HEK293 (cell line): ENCODE results near the gene ANO6.

Experiments used
- YY1 ChIP-seq: fragments of 450-650 bp; formaldehyde crosslinking; IDR thresholded peaks from 2 replicates; pipeline ENCODE4 v1.5.1; 2018; ENCODE audit warnings: missing biosample characterization, missing genetic modification characterization
- ZBTB7A ChIP-seq: fragments of 450-650 bp; formaldehyde crosslinking; IDR thresholded peaks from 2 replicates; pipeline ENCODE4 v1.5.1; 2016; ENCODE audit warnings: low read depth, missing biosample characterization, missing genetic modification characterization
- ZNF335 ChIP-seq: fragments of 450-650 bp; formaldehyde crosslinking; conservative IDR thresholded peaks from 2 replicates; pipeline ENCODE4 v1.5.1; 2016; ENCODE audit warnings: missing biosample characterization, missing genetic modification characterization
- TF ChIP-seq, protein P1 (sequence below): fragments of 450-650 bp; formaldehyde crosslinking; IDR thresholded peaks from 2 replicates; pipeline ENCODE4 v1.5.1; 2016; ENCODE audit warnings: missing biosample characterization, missing genetic modification characterization

DNA sequence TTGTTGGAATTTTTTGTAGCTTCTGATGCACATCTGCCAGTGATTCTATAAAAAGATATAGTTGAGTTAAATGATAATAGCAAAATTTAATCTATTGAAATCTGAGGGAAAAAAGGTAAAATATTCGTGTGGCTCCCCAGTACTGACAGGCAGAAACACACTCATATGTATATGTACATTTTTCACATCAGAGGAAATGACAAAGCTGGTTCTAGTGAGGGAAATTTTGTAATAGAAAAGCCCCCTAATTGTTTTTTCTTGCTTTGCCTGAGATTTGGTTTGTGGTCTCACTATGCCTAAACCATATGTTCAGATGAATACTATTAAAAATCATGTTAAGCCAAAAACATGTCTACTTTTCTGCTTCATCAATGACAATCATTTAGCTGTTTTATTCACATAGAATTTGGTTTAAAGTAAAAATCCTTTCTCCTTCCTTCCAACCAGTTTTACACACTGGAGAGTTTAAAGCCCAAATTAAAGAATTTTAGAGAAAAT, 203.5 kb downstream of the ANO6 start:
- TF ChIP-seq ZNF335 (tag by site-specific recombination) (no peak), YY1 (tag by site-specific recombination) (no peak), ZBTB7A (no peak)
- TF ChIP-seq, protein P1, sequence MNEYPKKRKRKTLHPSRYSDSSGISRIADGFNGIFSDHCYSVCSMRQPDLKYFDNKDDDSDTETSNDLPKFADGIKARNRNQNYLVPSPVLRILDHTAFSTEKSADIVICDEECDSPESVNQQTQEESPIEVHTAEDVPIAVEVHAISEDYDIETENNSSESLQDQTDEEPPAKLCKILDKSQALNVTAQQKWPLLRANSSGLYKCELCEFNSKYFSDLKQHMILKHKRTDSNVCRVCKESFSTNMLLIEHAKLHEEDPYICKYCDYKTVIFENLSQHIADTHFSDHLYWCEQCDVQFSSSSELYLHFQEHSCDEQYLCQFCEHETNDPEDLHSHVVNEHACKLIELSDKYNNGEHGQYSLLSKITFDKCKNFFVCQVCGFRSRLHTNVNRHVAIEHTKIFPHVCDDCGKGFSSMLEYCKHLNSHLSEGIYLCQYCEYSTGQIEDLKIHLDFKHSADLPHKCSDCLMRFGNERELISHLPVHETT = no peak
